Liver (tissue), 9 donors: Measurements from ENCODE around the gene PTPN12. TPM values are rescaled to one million over a fixed set of nuclear protein-coding genes. Genes with fewer than 3 reads are reported as not detected.

Source experiments
- DNase-seq: peaks from one replicate; pipeline ENCODE4 v3.0.0-alpha.2; 2017; ENCODE audit warnings: low spot score
- H3K27ac ChIP-seq, 2 donors: one replicate each; pipeline ENCODE4 v1.7.0; 2013; ENCODE audit warnings: inconsistent platforms in 2 of 2, low read length in 2 of 2, control low read depth in 1 of 2, low read depth in 1 of 2, mild to moderate bottlenecking in 1 of 2
- H3K27me3 ChIP-seq, 4 donors: one replicate each; pipeline versions ENCODE4 v1.6.1 to v1.7.0; 2013; ENCODE audit warnings: low read length in 3 of 4, inconsistent platforms in 1 of 4, mild to moderate bottlenecking in 1 of 4, moderate library complexity in 1 of 4; ENCODE audit not compliant: control insufficient read depth in 4 of 4, insufficient read depth in 4 of 4
- H3K36me3 ChIP-seq, 4 donors: one replicate each; pipeline versions ENCODE4 v1.6.1 to v1.7.0; 2013; ENCODE audit warnings: low read length in 3 of 4, mild to moderate bottlenecking in 3 of 4, low read depth in 1 of 4, moderate library complexity in 1 of 4; ENCODE audit not compliant: control insufficient read depth in 4 of 4, insufficient read depth in 3 of 4
- H3K4me1 ChIP-seq, 4 donors: one replicate each; pipeline versions ENCODE4 v1.6.1 to v1.7.0; 2013; ENCODE audit warnings: low read length in 3 of 4, mild to moderate bottlenecking in 3 of 4, moderate library complexity in 1 of 4; ENCODE audit not compliant: control insufficient read depth in 4 of 4, insufficient read depth in 4 of 4
- H3K4me3 ChIP-seq, 3 donors: one replicate each; pipeline versions ENCODE4 v1.6.1 to v1.7.0; 2013; ENCODE audit warnings: low read length in 3 of 3, control low read depth in 1 of 3, low read depth in 1 of 3, mild to moderate bottlenecking in 1 of 3
- H3K9ac ChIP-seq, 2 donors: one replicate each; pipeline ENCODE4 v1.7.0; 2013; ENCODE audit warnings: low read length in 2 of 2, mild to moderate bottlenecking in 2 of 2, moderate library complexity in 2 of 2, control low read depth in 1 of 2, low read depth in 1 of 2
- H3K9me3 ChIP-seq, 4 donors: one replicate each; pipeline versions ENCODE4 v1.6.1 to v1.7.0; 2013; ENCODE audit warnings: low read length in 3 of 4; ENCODE audit not compliant: control insufficient read depth in 4 of 4
- ATF3 ChIP-seq: IDR thresholded peaks from 2 replicates; pipeline ENCODE4 v1.6.1; 2016; ENCODE audit warnings: antibody characterized with exemption
- FOXA1 ChIP-seq: IDR thresholded peaks from 2 replicates; pipeline ENCODE4 v1.6.1; 2016; ENCODE audit warnings: antibody characterized with exemption
- HNF4G ChIP-seq: IDR thresholded peaks from 2 replicates; pipeline ENCODE4 v1.6.1; 2016; ENCODE audit warnings: antibody characterized with exemption
- MAX ChIP-seq: IDR thresholded peaks from 2 replicates; pipeline ENCODE4 v1.6.1; 2016; ENCODE audit warnings: antibody characterized with exemption
- NR2F2 ChIP-seq: IDR thresholded peaks from 2 replicates; pipeline ENCODE4 v1.6.1; 2016; ENCODE audit warnings: antibody characterized with exemption
- RAD21 ChIP-seq, 2 donors: IDR thresholded peaks; 2 replicates each; pipeline ENCODE4 v1.6.1; 2016; ENCODE audit warnings: antibody characterized with exemption in 2 of 2, mild to moderate bottlenecking in 2 of 2
- REST ChIP-seq: IDR thresholded peaks from 2 replicates; pipeline ENCODE4 v1.6.1; 2016; ENCODE audit warnings: antibody characterized with exemption, mild to moderate bottlenecking
- RXRA ChIP-seq, 2 donors: IDR thresholded peaks; 2 replicates each; pipeline ENCODE4 v1.6.1; 2017 to 2018; ENCODE audit warnings: antibody characterized with exemption in 2 of 2, mild to moderate bottlenecking in 1 of 2
- TAF1 ChIP-seq: conservative IDR thresholded peaks from 2 replicates; pipeline ENCODE4 v1.6.1; 2016; ENCODE audit warnings: antibody characterized with exemption, mild to moderate bottlenecking
- YY1 ChIP-seq: IDR thresholded peaks from 2 replicates; pipeline ENCODE4 v1.6.1; 2016; ENCODE audit warnings: antibody characterized with exemption, mild to moderate bottlenecking
- WGBS: extraction: QIAGEN DNeasy Blood & Tissue Kit; methylation state at CpG from one replicate; pipeline ENCODE4 v1.1.7; 2013; 5-methylcytosine and 5-hydroxymethylcytosine counted together
- polyA plus RNA-seq, 2 donors: library from polyadenylated mRNA; stranded (reverse) in 1 of 2; unstranded in 1 of 2; fragments of 200-250 nt in 1 of 2; fragments of >200 nt in 1 of 2; fragmentation: Nextera tagmentation in 1 of 2; extraction: Ambion mirVana in 1 of 2; gene quantifications; one replicate each; pipeline versions ENCODE4 v1.2.1 to v1.2.3, GENCODE V29; 2013 to 2015
- total RNA-seq, 2 donors: library from RNA; depleted of rRNA; stranded (reverse); fragments of >200 nt; gene quantifications; one replicate each; pipeline ENCODE4 v1.2.3, GENCODE V29; 2014
- TF ChIP-seq, protein P1 (sequence below): IDR thresholded peaks from 2 replicates; pipeline ENCODE4 v1.6.1; 2016; ENCODE audit warnings: antibody characterized with exemption
- TF ChIP-seq, protein P2 (sequence below): fragments of 150-350 bp; IDR thresholded peaks from 2 replicates; pipeline ENCODE4 v1.5.1; 2017; ENCODE audit warnings: improper control_type of control experiment, low read depth, low read length; ENCODE audit not compliant: missing input control
- donor health status: healthy.
- donor health status: healthy.
- donor health status: healthy.
- donor health status: healthy.
- donor health status: healthy.

PTPN12 gene
- total and polyA plus RNA-seq, 4 donors = 10.1 to 18.6 (median 15.3) TPM

DNA sequence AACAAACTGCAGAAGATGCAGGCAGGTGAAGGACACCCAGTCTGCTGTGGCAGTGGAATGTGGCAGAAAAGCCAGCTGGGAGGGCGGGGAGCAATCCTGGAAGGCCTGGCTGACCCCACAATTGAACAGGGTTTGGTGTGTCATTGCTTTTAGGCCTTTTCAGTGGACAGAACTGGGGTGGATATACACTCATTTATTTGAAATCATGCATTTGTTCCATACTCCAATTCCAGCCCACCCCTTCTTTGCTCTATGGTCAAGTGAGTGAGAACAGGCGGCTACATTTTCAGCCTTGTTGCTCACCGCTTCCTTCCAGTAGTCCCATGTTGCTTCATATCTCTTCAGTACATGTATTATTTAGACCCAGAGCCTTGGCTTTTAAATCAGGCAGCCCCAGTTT, 39.8 kb downstream of the PTPN12 start (continued):
- TF ChIP-seq REST = no peak
- no peak for TF ChIP-seq TAF1

- TF ChIP-seq NR2F2 (no peak), FOXA1 (no peak), MAX (no peak), HNF4G (no peak), RXRA (IDR thresholded peaks at IDR 0.05) (no peak), YY1 (no peak), RAD21 (IDR thresholded peaks at IDR 0.05) (no peak), TAF1 (no peak)
- TF ChIP-seq, protein P1, sequence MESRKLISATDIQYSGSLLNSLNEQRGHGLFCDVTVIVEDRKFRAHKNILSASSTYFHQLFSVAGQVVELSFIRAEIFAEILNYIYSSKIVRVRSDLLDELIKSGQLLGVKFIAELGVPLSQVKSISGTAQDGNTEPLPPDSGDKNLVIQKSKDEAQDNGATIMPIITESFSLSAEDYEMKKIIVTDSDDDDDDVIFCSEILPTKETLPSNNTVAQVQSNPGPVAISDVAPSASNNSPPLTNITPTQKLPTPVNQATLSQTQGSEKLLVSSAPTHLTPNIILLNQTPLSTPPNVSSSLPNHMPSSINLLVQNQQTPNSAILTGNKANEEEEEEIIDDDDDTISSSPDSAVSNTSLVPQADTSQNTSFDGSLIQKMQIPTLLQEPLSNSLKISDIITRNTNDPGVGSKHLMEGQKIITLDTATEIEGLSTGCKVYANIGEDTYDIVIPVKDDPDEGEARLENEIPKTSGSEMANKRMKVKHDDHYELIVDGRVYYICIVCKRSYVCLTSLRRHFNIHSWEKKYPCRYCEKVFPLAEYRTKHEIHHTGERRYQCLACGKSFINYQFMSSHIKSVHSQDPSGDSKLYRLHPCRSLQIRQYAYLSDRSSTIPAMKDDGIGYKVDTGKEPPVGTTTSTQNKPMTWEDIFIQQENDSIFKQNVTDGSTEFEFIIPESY = no peak
- TF ChIP-seq, protein P2, sequence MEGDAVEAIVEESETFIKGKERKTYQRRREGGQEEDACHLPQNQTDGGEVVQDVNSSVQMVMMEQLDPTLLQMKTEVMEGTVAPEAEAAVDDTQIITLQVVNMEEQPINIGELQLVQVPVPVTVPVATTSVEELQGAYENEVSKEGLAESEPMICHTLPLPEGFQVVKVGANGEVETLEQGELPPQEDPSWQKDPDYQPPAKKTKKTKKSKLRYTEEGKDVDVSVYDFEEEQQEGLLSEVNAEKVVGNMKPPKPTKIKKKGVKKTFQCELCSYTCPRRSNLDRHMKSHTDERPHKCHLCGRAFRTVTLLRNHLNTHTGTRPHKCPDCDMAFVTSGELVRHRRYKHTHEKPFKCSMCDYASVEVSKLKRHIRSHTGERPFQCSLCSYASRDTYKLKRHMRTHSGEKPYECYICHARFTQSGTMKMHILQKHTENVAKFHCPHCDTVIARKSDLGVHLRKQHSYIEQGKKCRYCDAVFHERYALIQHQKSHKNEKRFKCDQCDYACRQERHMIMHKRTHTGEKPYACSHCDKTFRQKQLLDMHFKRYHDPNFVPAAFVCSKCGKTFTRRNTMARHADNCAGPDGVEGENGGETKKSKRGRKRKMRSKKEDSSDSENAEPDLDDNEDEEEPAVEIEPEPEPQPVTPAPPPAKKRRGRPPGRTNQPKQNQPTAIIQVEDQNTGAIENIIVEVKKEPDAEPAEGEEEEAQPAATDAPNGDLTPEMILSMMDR = no peak
- no peaks in the 10 kb centered on the region for H3K4me1 ChIP-seq
- H3K36me3 ChIP-seq = peaks cover 0 to 4% (median 2%) of the 10 kb centered on the region in 4 donors
- H3K27ac ChIP-seq = no peak overlapping the region
- no peak overlapping the region for H3K4me3 ChIP-seq
- no peak overlapping the region for H3K9ac ChIP-seq
- H3K27me3 ChIP-seq = no peaks in the 10 kb centered on the region
- no peaks in the 10 kb centered on the region for H3K9me3 ChIP-seq
- no peak for DNase-seq
Observed at GRCh38 chr7:77579797-77580196, 42.7 kb downstream of the PTPN12 start.

- TF ChIP-seq ATF3 = no peak
- no peak for TF ChIP-seq REST
- Histone ChIP-seq H3K27ac (no peak overlapping the region), H3K36me3 (peaks cover 0 to 7% (median 2%) of the 10 kb centered on the region in 4 donors), H3K4me3 (no peak overlapping the region), H3K9ac (no peak overlapping the region), H3K4me1 (no peaks in the 10 kb centered on the region), H3K27me3 (no peaks in the 10 kb centered on the region), H3K9me3 (no peaks in the 10 kb centered on the region)
- WGBS = 86% methylated on average over 4 of the region's 4 CpGs
- no peak for DNase-seq
Observed at GRCh38 chr7:77580762-77581350, 43.8 kb downstream of the PTPN12 start.
